Activated naive CD4-positive, alpha-beta T cell treated with anti-CD3 and anti-CD28 coated beads, Interleukin-2, amount 10 ng/mL, durations not matched to agents 5 hours and 36 hours (primary cell): ENCODE results near the gene OR4D9. TPM values are rescaled to one million over a fixed set of nuclear protein-coding genes. Genes with fewer than 3 reads are reported as not detected.

Experiments
- total RNA-seq, 2 experiments: library from RNA; stranded (reverse); gene quantifications; one replicate each; pipeline ENCODE4 v1.2.3, GENCODE V29; 2021

OR4D9 gene
- total RNA-seq = not detected

GRCh38 chr11:59510941-59511589 is at the start of gene OR4D9:
Gene OR4D9, plus strand, starts transcription at chr11:59511539. Its CDS starts 3,374 bp downstream, at chr11:59514913.

GRCh38 chr11:59473015-59473414 is 38.3 kb upstream of the OR4D9 start, which contains the start of gene OR4D10:
Gene OR4D10, plus strand, starts transcription at chr11:59473315. Its CDS starts 4,115 bp downstream, at chr11:59477430.

GRCh38 chr11:59503276-59503675 is 8.1 kb upstream of the OR4D9 start, which contains the start of gene OR4D11:
Gene OR4D11, plus strand, starts transcription at chr11:59503576. Its CDS starts 0 bp downstream, at chr11:59503576.

Other genes with a start within 250 kb of the OR4D9 start
- not detected for gene OR5AN1, start 152.6 kb upstream of the OR4D9 start, total RNA-seq
- gene OR5A2, start 85.1 kb upstream of the OR4D9 start, total RNA-seq = not detected
- gene OR5A1, start 75.1 kb upstream of the OR4D9 start, total RNA-seq = not detected
- gene OR4D6, start 54.6 kb upstream of the OR4D9 start, total RNA-seq = not detected
- not detected for gene OR4D10, start 38.2 kb upstream of the OR4D9 start, total RNA-seq
- not detected for gene OR4D11, start 8.0 kb upstream of the OR4D9 start, total RNA-seq
- 10 to 100 TPM; 38.6 to 41.1 TPM for gene OSBP, start 104.2 kb downstream of the OR4D9 start, total RNA-seq
- gene PATL1, start 157.5 kb downstream of the OR4D9 start, total RNA-seq = 10 to 100 TPM; 43.4 to 44.8 TPM
- gene OR10V1, start 202.3 kb downstream of the OR4D9 start, total RNA-seq = not detected
- 10 to 100 TPM; 39.3 to 40.2 TPM for gene STX3, start 243.8 kb downstream of the OR4D9 start, total RNA-seq